Stomach (tissue), 9 donors: Measurements from ENCODE around the gene ZNF180. TPM values are rescaled to one million over a fixed set of nuclear protein-coding genes. Genes with fewer than 3 reads are reported as not detected.

Experiments
- DNase-seq, 2 donors: peaks; one replicate each; pipeline versions ENCODE4 v3.0.0 to v3.0.0-alpha.2; 2013 to 2019
- H3K27ac ChIP-seq, 5 donors: fragments of 200-600 bp in 4 of 5; sonication (generic) in 4 of 5; one replicate each; pipeline ENCODE4 v1.5.1; 2013 to 2019; ENCODE audit warnings: mild to moderate bottlenecking in 1 of 5, moderate library complexity in 1 of 5
- H3K27me3 ChIP-seq, 3 donors: fragments of 200-600 bp; sonication (generic); one replicate each; pipeline ENCODE4 v1.5.1; 2017 to 2019; ENCODE audit warnings: mixed run types in 1 of 3
- H3K36me3 ChIP-seq, 4 donors: fragments of 200-600 bp; sonication (generic); 1 replicate in 3 of 4; 2 replicates in 1 of 4; pipeline ENCODE4 v1.5.1; 2016 to 2019
- H3K4me1 ChIP-seq, 4 donors: fragments of 200-600 bp; sonication (generic); one replicate each; pipeline ENCODE4 v1.5.1; 2016 to 2019
- H3K4me3 ChIP-seq, 4 donors: fragments of 200-600 bp; sonication (generic) in 3 of 4; one replicate each; pipeline ENCODE4 v1.5.1; 2016 to 2019; ENCODE audit warnings: mild to moderate bottlenecking in 1 of 4
- H3K9me3 ChIP-seq, 4 donors: fragments of 200-600 bp; sonication (generic); one replicate each; pipeline ENCODE4 v1.5.1; 2016 to 2019
- CTCF ChIP-seq, 7 experiments: fragments of 450-650 bp in 4 of 7; fragments of 200-600 bp in 3 of 7; sonication (generic) in 3 of 7; IDR thresholded peaks; one replicate each; pipeline ENCODE4 v1.5.1; 2016 to 2019; ENCODE audit warnings: antibody characterized with exemption in 7 of 7, control low read depth in 2 of 7, mild to moderate bottlenecking in 1 of 7
- EP300 ChIP-seq: sonication (generic); formaldehyde crosslinking; IDR thresholded peaks from one replicate; pipeline ENCODE4 v1.6.1; 2017; ENCODE audit warnings: antibody characterized with exemption
- POLR2A ChIP-seq, 4 donors: fragments of 450-650 bp; IDR thresholded peaks; one replicate each; pipeline ENCODE4 v1.6.1; 2016; ENCODE audit warnings: antibody characterized with exemption in 4 of 4, control low read depth in 2 of 4, mild to moderate bottlenecking in 1 of 4, moderate library complexity in 1 of 4
- POLR2AphosphoS5 ChIP-seq, 3 donors: sonication (generic); formaldehyde crosslinking; IDR thresholded peaks; one replicate each; pipeline ENCODE4 v1.6.1; 2016; ENCODE audit warnings: antibody characterized with exemption in 3 of 3
- WGBS, 5 donors: extraction: QIAGEN DNeasy Blood & Tissue Kit in 3 of 5; methylation state at CpG; one replicate each; pipeline versions ENCODE4 v1.1.5 to v1.1.7; 2013 to 2018; 5-methylcytosine and 5-hydroxymethylcytosine counted together
- intact Hi-C: fragments of 100-400 bp; cut with DNase I; formaldehyde crosslinking; loops from one replicate; pipeline ENCODE4 v1.15.1; 2023; ENCODE audit warnings: low total_unique reads
- polyA plus RNA-seq, 3 donors: library from polyadenylated mRNA; stranded (reverse); fragments of 200-250 nt; gene quantifications; one replicate each; pipeline ENCODE4 v1.2.3, GENCODE V29; 2013
- total RNA-seq, 5 donors: library from RNA; depleted of rRNA; stranded (reverse); fragments of >200 nt; gene quantifications; one replicate each; pipeline versions ENCODE4 v1.1.0 to v1.2.3, GENCODE V29; 2014 to 2016
- donor health status: healthy with polysubstance abuse.
- donor health status: Bipolar disorder and iron deficiency.
- donor health status: healthy.

The ZNF180 gene
- total and polyA plus RNA-seq, 8 donors = 0.58 to 94.7 (median 7.3) TPM

DNA sequence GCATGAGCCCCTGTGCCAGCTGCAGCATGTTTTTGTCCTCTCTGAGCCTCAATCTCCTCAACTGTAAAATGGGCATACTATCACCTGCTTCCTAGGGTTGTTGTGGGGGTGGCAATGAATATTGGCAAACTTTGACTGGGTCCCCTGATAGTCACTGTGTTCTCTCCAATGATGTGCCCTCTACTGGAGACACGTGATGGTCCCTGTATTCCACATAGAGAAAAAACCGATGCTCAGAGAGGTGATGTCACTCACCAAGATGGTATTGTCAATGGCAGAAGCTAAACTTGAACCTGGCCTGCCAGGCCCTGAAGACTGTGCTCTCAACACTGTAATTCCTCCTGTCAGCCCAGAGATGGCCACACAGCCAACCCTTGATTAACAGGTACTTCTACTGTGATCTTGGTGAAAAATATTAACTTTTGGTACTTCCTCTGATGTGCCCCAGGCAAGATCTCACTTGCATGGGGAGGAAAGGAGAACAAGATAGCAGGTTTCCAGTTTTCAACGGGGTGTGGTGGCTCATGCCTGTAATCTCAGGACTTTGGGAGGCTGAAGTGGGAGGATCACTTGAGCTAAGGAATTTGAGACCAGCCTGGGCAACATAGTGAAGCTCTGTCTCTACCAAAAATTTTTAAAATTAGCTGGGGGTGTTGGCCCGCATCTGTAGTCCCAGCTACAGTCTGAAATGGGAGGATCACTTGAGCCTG is 25.6 kb upstream of the ZNF180 start:
- TF ChIP-seq CTCF (IDR thresholded peaks at IDR 0.05) (no peak), POLR2A (IDR thresholded peaks at IDR 0.05) (no peak), POLR2AphosphoS5 (IDR thresholded peaks at IDR 0.05) (no peak), EP300 (no peak)
- H3K4me3 ChIP-seq = no peak overlapping the region
- no peak for DNase-seq

DNA sequence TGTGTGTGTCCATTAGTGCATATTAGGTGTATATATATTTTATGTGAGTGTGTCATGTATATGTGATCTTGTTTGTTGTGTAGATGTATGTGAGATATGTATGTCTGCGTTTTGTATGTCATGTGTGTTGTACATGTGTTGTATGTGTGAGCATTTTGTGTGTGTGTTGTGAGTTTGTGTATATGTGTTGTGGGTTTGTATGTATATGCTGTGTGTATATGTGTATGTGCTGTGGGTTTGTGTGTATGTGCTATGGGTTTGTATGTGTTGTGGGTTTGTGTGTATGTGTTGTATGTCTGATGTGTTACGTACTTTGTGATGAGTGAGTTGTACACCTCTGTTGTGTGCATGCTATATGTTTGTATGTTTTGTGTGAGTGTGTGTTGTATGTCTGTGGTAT is 21.0 kb upstream of the ZNF180 start:
- 82 to 94% (median 92%) methylated on average over 2 of the region's 2 CpGs for WGBS, 5 donors
- H3K36me3 ChIP-seq = no peaks in the 10 kb centered on the region
- H3K9me3 ChIP-seq = peaks cover 0 to 35% (median 19%) of the 10 kb centered on the region in 4 donors
- no peak overlapping the region for H3K27ac ChIP-seq
- DNase-seq = no peak
- H3K4me1 ChIP-seq = no peaks in the 10 kb centered on the region
- intact Hi-C loops = no loop called here
- H3K27me3 ChIP-seq = peaks cover 0 to 13% (median 0%) of the 10 kb centered on the region in 3 donors
- no peak for TF ChIP-seq POLR2A (IDR thresholded peaks at IDR 0.05)
- no peak overlapping the region for H3K4me3 ChIP-seq

More for the DNA sequence above, 25.6 kb upstream of the ZNF180 start:
- Histone ChIP-seq H3K4me1 (no peaks in the 10 kb centered on the region), H3K36me3 (no peaks in the 10 kb centered on the region), H3K27ac (no peak overlapping the region), H3K9me3 (peaks cover 0 to 17% (median 6%) of the 10 kb centered on the region in 4 donors), H3K27me3 (peaks cover 0 to 35% (median 0%) of the 10 kb centered on the region in 3 donors)
- WGBS, 5 donors = 23 to 55% (median 33%) methylated on average over 2 to 4 of the region's 4 CpGs
- intact Hi-C loops = no loop called here

DNA sequence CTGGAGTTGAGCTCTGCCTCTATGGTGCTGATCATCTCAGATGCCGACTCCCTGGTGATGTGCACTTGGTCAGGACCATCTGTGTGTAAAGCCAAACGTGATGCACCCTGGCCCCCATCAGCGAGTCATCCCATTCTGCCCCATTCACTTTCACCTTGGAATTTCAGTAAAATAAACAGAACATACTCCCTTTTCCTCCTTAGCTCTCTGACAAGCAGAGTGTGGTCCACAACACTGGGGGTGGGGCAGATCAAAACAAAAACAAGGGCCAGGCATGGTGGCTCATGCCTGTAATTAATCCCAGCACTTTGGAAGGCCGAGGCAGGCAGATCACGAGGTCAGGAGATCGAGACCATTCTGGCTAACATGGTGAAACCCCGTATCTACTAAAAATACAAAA is 16.8 kb upstream of the ZNF180 start:
- DNase-seq = no peak
- H3K9me3 ChIP-seq = peaks cover 0 to 37% (median 17%) of the 10 kb centered on the region in 4 donors
- peaks cover 0 to 28% (median 0%) of the 10 kb centered on the region in 3 donors for H3K27me3 ChIP-seq
- intact Hi-C loops = no loop called here
- no peak overlapping the region for H3K27ac ChIP-seq
- H3K4me1 ChIP-seq = no peaks in the 10 kb centered on the region
- no peak overlapping the region for H3K4me3 ChIP-seq
- no peaks in the 10 kb centered on the region for H3K36me3 ChIP-seq
- TF ChIP-seq POLR2A (IDR thresholded peaks at IDR 0.05) (no peak), POLR2AphosphoS5 (IDR thresholded peaks at IDR 0.05) (no peak), CTCF (IDR thresholded peaks at IDR 0.05) (no peak), EP300 (no peak)
- WGBS, 5 donors = 66 to 70% (median 69%) methylated on average over 7 of the region's 7 CpGs

DNA sequence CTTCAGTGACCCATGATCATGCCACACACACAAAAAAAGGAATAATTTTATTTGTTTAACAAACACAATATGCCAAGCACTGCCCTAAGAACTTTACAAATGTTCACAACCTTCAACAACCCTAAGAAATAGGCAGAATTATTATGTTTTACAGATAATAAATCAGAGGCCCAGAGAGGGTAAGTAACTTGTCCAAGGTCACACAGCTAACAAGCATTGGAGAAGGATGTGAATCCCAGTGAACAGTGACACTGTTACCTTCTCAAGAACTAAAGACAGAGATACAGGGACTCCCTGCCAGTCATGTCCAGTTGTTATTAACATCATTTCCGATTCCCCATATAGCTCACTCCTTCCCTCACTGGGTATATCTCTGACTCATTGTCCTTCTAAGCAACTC is 15.6 kb upstream of the ZNF180 start:
- intact Hi-C loops = no loop called here
- WGBS, 5 donors = 91 to 100% (median 93%) methylated on average over 1 of the region's 1 CpG
- Histone ChIP-seq H3K27ac (no peak overlapping the region), H3K4me1 (no peaks in the 10 kb centered on the region), H3K36me3 (no peaks in the 10 kb centered on the region), H3K27me3 (peaks cover 0 to 28% (median 0%) of the 10 kb centered on the region in 3 donors), H3K9me3 (peaks cover 0 to 44% (median 19%) of the 10 kb centered on the region in 4 donors), H3K4me3 (no peak overlapping the region)
- no peak for DNase-seq
- TF ChIP-seq POLR2A (IDR thresholded peaks at IDR 0.05) (no peak), CTCF (IDR thresholded peaks at IDR 0.05) (no peak), EP300 (no peak), POLR2AphosphoS5 (IDR thresholded peaks at IDR 0.05) (no peak)

GRCh38 chr19:44515031-44515430 is 14.7 kb upstream of the ZNF180 start:
- no peaks in the 10 kb centered on the region for H3K4me1 ChIP-seq
- no peak overlapping the region for H3K4me3 ChIP-seq
- no peak for DNase-seq
- intact Hi-C loops = no loop called here
- no peak for TF ChIP-seq POLR2A (IDR thresholded peaks at IDR 0.05)
- TF ChIP-seq POLR2AphosphoS5 (IDR thresholded peaks at IDR 0.05) = no peak
- no peak for TF ChIP-seq EP300
- TF ChIP-seq CTCF (IDR thresholded peaks at IDR 0.05) = no peak
- no peaks in the 10 kb centered on the region for H3K36me3 ChIP-seq
- WGBS, 5 donors = 78 to 89% (median 81%) methylated on average over 3 of the region's 3 CpGs
- peaks cover 0 to 28% (median 0%) of the 10 kb centered on the region in 3 donors for H3K27me3 ChIP-seq
- no peak overlapping the region for H3K27ac ChIP-seq
- H3K9me3 ChIP-seq = peaks cover 0 to 38% (median 15%) of the 10 kb centered on the region in 4 donors
